ENCODE data around the gene PEBP1.

DNA sequence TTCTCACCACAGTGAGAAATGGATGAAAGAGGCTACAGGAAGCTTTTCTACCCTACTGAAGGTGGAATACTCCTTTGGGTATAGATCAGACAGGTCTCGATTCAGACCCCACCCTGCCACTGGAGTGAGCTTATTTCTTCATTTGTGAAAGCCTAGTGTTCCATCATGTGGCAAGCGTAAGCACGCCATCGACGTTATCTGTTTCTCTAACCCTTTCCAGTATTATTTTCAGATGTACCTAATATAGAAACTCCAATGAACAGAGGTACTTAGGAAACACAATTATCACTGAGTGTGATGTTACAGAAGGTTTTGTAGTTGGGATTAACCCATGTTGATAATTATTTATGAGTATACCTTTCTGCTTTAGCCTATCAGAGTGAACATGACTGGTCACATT, 12.4 kb downstream of the PEBP1 start:
- no peak for TF ChIP-seq POLR2AphosphoS5 (IDR thresholded peaks at IDR 0.05)
- TF ChIP-seq, protein P1, sequence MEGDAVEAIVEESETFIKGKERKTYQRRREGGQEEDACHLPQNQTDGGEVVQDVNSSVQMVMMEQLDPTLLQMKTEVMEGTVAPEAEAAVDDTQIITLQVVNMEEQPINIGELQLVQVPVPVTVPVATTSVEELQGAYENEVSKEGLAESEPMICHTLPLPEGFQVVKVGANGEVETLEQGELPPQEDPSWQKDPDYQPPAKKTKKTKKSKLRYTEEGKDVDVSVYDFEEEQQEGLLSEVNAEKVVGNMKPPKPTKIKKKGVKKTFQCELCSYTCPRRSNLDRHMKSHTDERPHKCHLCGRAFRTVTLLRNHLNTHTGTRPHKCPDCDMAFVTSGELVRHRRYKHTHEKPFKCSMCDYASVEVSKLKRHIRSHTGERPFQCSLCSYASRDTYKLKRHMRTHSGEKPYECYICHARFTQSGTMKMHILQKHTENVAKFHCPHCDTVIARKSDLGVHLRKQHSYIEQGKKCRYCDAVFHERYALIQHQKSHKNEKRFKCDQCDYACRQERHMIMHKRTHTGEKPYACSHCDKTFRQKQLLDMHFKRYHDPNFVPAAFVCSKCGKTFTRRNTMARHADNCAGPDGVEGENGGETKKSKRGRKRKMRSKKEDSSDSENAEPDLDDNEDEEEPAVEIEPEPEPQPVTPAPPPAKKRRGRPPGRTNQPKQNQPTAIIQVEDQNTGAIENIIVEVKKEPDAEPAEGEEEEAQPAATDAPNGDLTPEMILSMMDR (IDR thresholded peaks at IDR 0.05) = no peak
- TF ChIP-seq POLR2A (IDR thresholded peaks at IDR 0.05) = no peak
- TF ChIP-seq EP300 (IDR thresholded peaks at IDR 0.05; ENCODE audit: low read depth) = no peak
